Astrocyte of the spinal cord (primary cell): Measurements from ENCODE around the gene TNS1.

Source experiments
- DNase-seq: peaks from one replicate; pipeline ENCODE4 v3.0.0; 2011; ENCODE audit warnings: low read depth, low spot score
- H3K4me3 ChIP-seq: 2 replicates; pipeline ENCODE4 v1.5.1; 2011; ENCODE audit warnings: low read depth, mild to moderate bottlenecking, low read length, moderate library complexity
- CTCF ChIP-seq: IDR thresholded peaks from 2 replicates; pipeline ENCODE4 v1.5.1; 2012; ENCODE audit warnings: low read depth, mild to moderate bottlenecking, low read length, inconsistent platforms
- in situ Hi-C: cut with HindIII; loops from 2 replicates; pipeline ENCODE4 v1.10.0; 2017; ENCODE audit warnings: low sequenced_read_pairs

TNS1 gene

GRCh38 chr2:217916504-217917254, 86.1 kb downstream of the TNS1 start:
- DNase-seq = no peak
- in situ Hi-C loops = no loop called here
- H3K4me3 ChIP-seq = no peak overlapping the region
- no peak for TF ChIP-seq CTCF

- in situ Hi-C loops = no loop called here
- no peak overlapping the region for H3K4me3 ChIP-seq
- DNase-seq = no peak
- TF ChIP-seq CTCF = no peak
These were observed 87.1 kb downstream of the TNS1 start for GRCh38 chr2:217915706-217916105.

- TF ChIP-seq CTCF = no peak
- H3K4me3 ChIP-seq = no peak overlapping the region
- DNase-seq = no peak
- in situ Hi-C loops = no loop called here
These were observed 87.9 kb downstream of the TNS1 start for GRCh38 chr2:217914878-217915277.

- TF ChIP-seq CTCF = no peak
- no peak for DNase-seq
- no peak overlapping the region for H3K4me3 ChIP-seq
- in situ Hi-C loops = no loop called here
These were observed 88.7 kb downstream of the TNS1 start for GRCh38 chr2:217914078-217914477.

GRCh38 chr2:217913436-217913835, 89.4 kb downstream of the TNS1 start:
- no peak overlapping the region for H3K4me3 ChIP-seq
- TF ChIP-seq CTCF = no peak
- DNase-seq = no peak
- in situ Hi-C loops = no loop called here

GRCh38 chr2:217912098-217913024, 90.4 kb downstream of the TNS1 start:
- no peak overlapping the region for H3K4me3 ChIP-seq
- no peak for TF ChIP-seq CTCF
- no peak for DNase-seq
- in situ Hi-C loops = no loop called here
